Stimulated activated CD4-positive, alpha-beta T cell treated with anti-CD3 and anti-CD28 coated beads, TNF-alpha, amount 100 ng/mL, for 48 hours (primary cell): ENCODE data around the gene ZNF80.

Source experiments
- DNase-seq, 3 donors: peaks; one replicate each; pipeline ENCODE4 v3.0.0-alpha.2; 2020; ENCODE audit warnings: low read depth in 3 of 3

ZNF80 gene

GRCh38 chr3:114218578-114219185 is 18.7 kb downstream of the ZNF80 start:
- no peak for DNase-seq

GRCh38 chr3:114218006-114218405 is 19.4 kb downstream of the ZNF80 start:
- no peak for DNase-seq

- no peak for DNase-seq
Measured at GRCh38 chr3:114217266-114217665, 20.1 kb downstream of the ZNF80 start.

- DNase-seq = no peak
Measured at GRCh38 chr3:114216186-114216970, 21.0 kb downstream of the ZNF80 start.

- DNase-seq = no peak
Measured at GRCh38 chr3:114214542-114215341, 22.6 kb downstream of the ZNF80 start.

GRCh38 chr3:114213627-114214541 is 23.5 kb downstream of the ZNF80 start:
- peak; percentile 59 to 75 (median 60) for DNase-seq

- DNase-seq = no peak
Measured at GRCh38 chr3:114213292-114213626, 24.1 kb downstream of the ZNF80 start.

GRCh38 chr3:114212646-114213045 is 24.7 kb downstream of the ZNF80 start:
- no peak for DNase-seq

GRCh38 chr3:114207768-114208167 is 29.6 kb downstream of the ZNF80 start:
- DNase-seq = no peak

- no peak for DNase-seq
Measured at GRCh38 chr3:114206342-114206741, 31.0 kb downstream of the ZNF80 start.

GRCh38 chr3:114205541-114205940 is 31.8 kb downstream of the ZNF80 start:
- DNase-seq = no peak

GRCh38 chr3:114194750-114195149 is 42.6 kb downstream of the ZNF80 start:
- no peak for DNase-seq

- no peak for DNase-seq
Measured at GRCh38 chr3:114192136-114192535, 45.2 kb downstream of the ZNF80 start.

- no peak for DNase-seq
Measured at GRCh38 chr3:114186501-114186900, 50.9 kb downstream of the ZNF80 start.
